Erythroblast (primary cell): ENCODE results near the gene TDP1.

Experiments
- GATA1 ChIP-seq: IDR thresholded peaks from 2 replicates; pipeline ENCODE4 v1.6.1; 2011; ENCODE audit warnings: low read depth, mild to moderate bottlenecking, control low read depth, low read length, moderate library complexity
- POLR2A ChIP-seq: IDR thresholded peaks from 2 replicates; pipeline ENCODE4 v1.6.1; 2011; ENCODE audit warnings: mild to moderate bottlenecking, low read length

- TF ChIP-seq GATA1 (no peak), POLR2A (no peak)
Observed at GRCh38 chr14:89952576-89952975, 3.2 kb upstream of the TDP1 start.
